Esophagus muscularis mucosa (tissue), 4 donors: ENCODE measurements around the gene METRNL. TPM values are rescaled to one million over a fixed set of nuclear protein-coding genes. Genes with fewer than 3 reads are reported as not detected.

Source experiments
- DNase-seq: peaks from one replicate; pipeline ENCODE4 v3.0.0-alpha.2; 2017; ENCODE audit errors: extremely low spot score
- H3K27ac ChIP-seq, 4 donors: fragments of 200-600 bp; sonication (generic); replicated peaks in 1 of 4; 1 replicate in 3 of 4; 2 replicates in 1 of 4; pipeline ENCODE4 v1.5.1; 2016 to 2019; ENCODE audit warnings: mild to moderate bottlenecking in 1 of 4
- H3K27me3 ChIP-seq, 4 donors: fragments of 200-600 bp; sonication (generic); one replicate each; pipeline versions ENCODE4 v1.5.1 to v1.6.0; 2016 to 2019
- H3K36me3 ChIP-seq, 4 donors: fragments of 200-600 bp; sonication (generic); one replicate each; pipeline ENCODE4 v1.5.1; 2016 to 2019
- H3K4me1 ChIP-seq, 4 donors: fragments of 200-600 bp; sonication (generic); one replicate each; pipeline ENCODE4 v1.5.1; 2016 to 2019
- H3K4me3 ChIP-seq, 4 donors: fragments of 200-600 bp; sonication (generic); 1 replicate in 2 of 4; 2 replicates in 2 of 4; pipeline ENCODE4 v1.5.1; 2016 to 2019; ENCODE audit warnings: mild to moderate bottlenecking in 4 of 4, moderate library complexity in 1 of 4
- H3K9me3 ChIP-seq, 4 donors: fragments of 200-600 bp; sonication (generic); 1 replicate in 3 of 4; 2 replicates in 1 of 4; pipeline ENCODE4 v1.5.1; 2016 to 2019
- CTCF ChIP-seq, 3 experiments: fragments of 200-600 bp in 2 of 3; fragments of 450-650 bp in 1 of 3; sonication (generic) in 2 of 3; IDR thresholded peaks; one replicate each; pipeline ENCODE4 v1.5.1; 2017 to 2019; ENCODE audit warnings: antibody characterized with exemption in 3 of 3, mild to moderate bottlenecking in 2 of 3, moderate library complexity in 1 of 3
- EP300 ChIP-seq: sonication (generic); formaldehyde crosslinking; IDR thresholded peaks from one replicate; pipeline ENCODE4 v1.6.1; 2017; ENCODE audit warnings: antibody characterized with exemption
- POLR2A ChIP-seq: fragments of 450-650 bp; IDR thresholded peaks from one replicate; pipeline ENCODE4 v1.6.1; 2017; ENCODE audit warnings: antibody characterized with exemption, moderate library complexity, mild to moderate bottlenecking, low read depth
- POLR2AphosphoS5 ChIP-seq, 2 donors: sonication (generic); formaldehyde crosslinking; IDR thresholded peaks; one replicate each; pipeline ENCODE4 v1.6.1; 2017; ENCODE audit warnings: antibody characterized with exemption in 2 of 2
- WGBS: methylation state at CpG from one replicate; pipeline ENCODE4 v1.1.5; 2018; 5-methylcytosine and 5-hydroxymethylcytosine counted together
- intact Hi-C: fragments of 100-400 bp; cut with DNase I; formaldehyde crosslinking; loops from one replicate; pipeline ENCODE4 v1.15.1; 2023
- total RNA-seq, 4 donors: library from RNA; depleted of rRNA; stranded (reverse); fragments of >200 nt; gene quantifications; one replicate each; pipeline versions ENCODE4 v1.1.0 to v1.2.1, GENCODE V29; 2016

METRNL gene
- total RNA-seq, 4 donors from 2014 or later = 36.5 to 124 (median 61.5) TPM

- peak overlapping the region; percentile 87 to 94 (median 92) for H3K27ac ChIP-seq
- no peak for DNase-seq
- H3K9me3 ChIP-seq = no peaks in the 10 kb centered on the region
- H3K4me3 ChIP-seq = peak overlapping the region; percentile 77 to 93 (median 87)
- H3K4me1 ChIP-seq = peaks cover 52 to 66% (median 63%) of the 10 kb centered on the region in 4 donors
- no peak for TF ChIP-seq POLR2AphosphoS5 (IDR thresholded peaks at IDR 0.05)
- no peak for TF ChIP-seq CTCF (IDR thresholded peaks at IDR 0.05)
- TF ChIP-seq EP300 = no peak
- TF ChIP-seq POLR2A = no peak
- H3K27me3 ChIP-seq = peaks cover 0 to 7% (median 0%) of the 10 kb centered on the region in 4 donors
- intact Hi-C loops = no loop called here
- H3K36me3 ChIP-seq = peaks cover 3 to 13% (median 11%) of the 10 kb centered on the region in 4 donors
- under 1% methylated on average over 35 of the region's 44 CpGs for WGBS
Observed at GRCh38 chr17:83080579-83080857, 1.1 kb downstream of the METRNL start.

- 12% methylated on average over 21 of the region's 91 CpGs for WGBS
- no peak for DNase-seq
Observed at GRCh38 chr17:83080858-83081683, 1.7 kb downstream of the METRNL start.

GRCh38 chr17:83081684-83082201 is 2.3 kb downstream of the METRNL start:
- intact Hi-C loops = no loop called here
- TF ChIP-seq POLR2A = no peak
- peak; percentile 57 to 73 for TF ChIP-seq POLR2AphosphoS5 (IDR thresholded peaks at IDR 0.05)
- TF ChIP-seq CTCF (IDR thresholded peaks at IDR 0.05) = no peak
- TF ChIP-seq EP300 = no peak
- peak overlapping the region; percentile 77 to 93 (median 87) for H3K4me3 ChIP-seq
- DNase-seq = no peak
- H3K27ac ChIP-seq = peak overlapping the region; percentile 87 to 94 (median 92)
- peaks cover 60 to 77% (median 75%) of the 10 kb centered on the region in 4 donors for H3K4me1 ChIP-seq
- peaks cover 0 to 7% (median 0%) of the 10 kb centered on the region in 4 donors for H3K27me3 ChIP-seq
- peaks cover 5 to 26% (median 21%) of the 10 kb centered on the region in 4 donors for H3K36me3 ChIP-seq
- WGBS = 50% methylated on average over 22 of the region's 23 CpGs
- no peaks in the 10 kb centered on the region for H3K9me3 ChIP-seq

More at GRCh38 chr17:83080858-83081683, 1.7 kb downstream of the METRNL start:
- peaks cover 5 to 19% (median 15%) of the 10 kb centered on the region in 4 donors for H3K36me3 ChIP-seq
- H3K27ac ChIP-seq = peak overlapping the region; percentile 87 to 94 (median 92)
- peaks cover 0 to 7% (median 0%) of the 10 kb centered on the region in 4 donors for H3K27me3 ChIP-seq
- H3K4me1 ChIP-seq = peaks cover 58 to 72% (median 68%) of the 10 kb centered on the region in 4 donors
- peak overlapping the region; percentile 77 to 93 (median 87) for H3K4me3 ChIP-seq
- H3K9me3 ChIP-seq = no peaks in the 10 kb centered on the region
- intact Hi-C loops = no loop called here
- no peak for TF ChIP-seq POLR2AphosphoS5 (IDR thresholded peaks at IDR 0.05)
- no peak for TF ChIP-seq CTCF (IDR thresholded peaks at IDR 0.05)

DNA sequence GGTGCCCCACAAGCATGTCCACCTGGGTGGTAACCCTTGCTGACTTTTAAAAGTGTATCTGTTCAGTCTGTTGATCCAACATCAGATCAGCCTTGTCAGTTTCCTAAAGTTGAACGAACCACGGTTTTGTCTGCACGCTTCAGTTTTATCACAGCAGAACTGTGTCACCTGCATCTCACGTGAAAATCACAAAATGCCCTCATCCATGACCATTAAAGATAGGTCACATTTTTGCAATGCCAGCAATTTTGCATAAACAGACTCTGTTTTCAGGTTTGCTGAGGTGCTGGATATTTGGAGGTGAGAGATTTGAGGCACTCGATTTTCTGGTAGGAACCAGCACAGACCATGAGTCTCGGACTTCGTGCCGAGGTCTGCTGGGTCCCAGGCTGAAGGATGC is 3.0 kb downstream of the METRNL start:
- Histone ChIP-seq H3K4me3 (peak overlapping the region in 3 of 4 donors; percentile 77 to 91 (median 83)), H3K36me3 (peaks cover 5 to 31% (median 24%) of the 10 kb centered on the region in 4 donors), H3K27ac (peak overlapping the region; percentile 87 to 94 (median 92)), H3K27me3 (peaks cover 0 to 7% (median 0%) of the 10 kb centered on the region in 4 donors), H3K4me1 (peaks cover 66 to 81% (median 79%) of the 10 kb centered on the region in 4 donors), H3K9me3 (no peaks in the 10 kb centered on the region)
- no peak for DNase-seq
- WGBS = 93% methylated on average over 8 of the region's 8 CpGs
- no peak for TF ChIP-seq POLR2A
- TF ChIP-seq POLR2AphosphoS5 (IDR thresholded peaks at IDR 0.05) = no peak
- no peak for TF ChIP-seq CTCF (IDR thresholded peaks at IDR 0.05)
- no peak for TF ChIP-seq EP300
- intact Hi-C loops = no loop called here
